Kidney epithelial cell (primary cell): Measurements from ENCODE around the gene STAT3. TPM values are rescaled to one million over a fixed set of nuclear protein-coding genes. Genes with fewer than 3 reads are reported as not detected.

Source experiments
- DNase-seq: peaks from one replicate; pipeline ENCODE4 v3.0.0-alpha.2; 2010; ENCODE audit warnings: low read depth
- H3K27me3 ChIP-seq: 2 replicates; pipeline ENCODE4 v1.6.0; 2011; ENCODE audit warnings: low read length; ENCODE audit not compliant: control insufficient read depth, insufficient read depth
- H3K36me3 ChIP-seq: 2 replicates; pipeline ENCODE4 v1.5.1; 2011; ENCODE audit warnings: low read length; ENCODE audit not compliant: control insufficient read depth, insufficient read depth
- H3K4me3 ChIP-seq: 2 replicates; pipeline ENCODE4 v1.5.1; 2011; ENCODE audit warnings: low read depth, mild to moderate bottlenecking, control low read depth, low read length
- total RNA-seq: library from RNA; depleted of rRNA; stranded (reverse); fragments of >200 nt; gene quantifications from 2 replicates; pipeline ENCODE4 v1.2.3, GENCODE V29; 2015
- TF ChIP-seq, protein P1 (sequence below): IDR thresholded peaks from 2 replicates; pipeline ENCODE4 v1.5.1; 2011; ENCODE audit warnings: mild to moderate bottlenecking, moderate library complexity, low read length, control low read depth, inconsistent platforms; ENCODE audit not compliant: insufficient read depth, poor library complexity, severe bottlenecking

Gene STAT3
- total RNA-seq, 1 donor from 2014 or later, result 74.9 TPM

DNA sequence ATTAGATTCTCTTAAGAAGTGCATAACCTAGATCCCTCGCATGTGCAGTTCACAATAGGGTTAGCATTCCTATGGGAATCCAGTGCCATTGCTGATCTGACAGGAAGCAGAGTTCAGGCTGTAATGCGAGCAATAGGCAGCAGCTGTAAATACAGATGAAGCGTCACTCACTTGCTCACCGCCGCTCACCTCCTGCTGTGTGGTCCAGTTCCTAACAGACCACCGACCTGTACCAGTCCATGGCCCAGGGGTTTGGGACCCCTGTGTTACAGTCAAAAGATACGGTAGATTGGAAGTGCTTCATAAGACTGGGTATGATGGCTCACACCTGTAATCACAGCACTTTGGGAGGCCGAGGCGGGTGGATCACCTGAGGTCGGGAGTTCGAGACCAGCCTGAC is 97.1 kb downstream of the STAT3 start:
- Histone ChIP-seq H3K36me3 (no peaks in the 10 kb centered on the region), H3K27me3 (peaks cover 3% of the 10 kb centered on the region), H3K4me3 (no peak overlapping the region)
- TF ChIP-seq, protein P1, sequence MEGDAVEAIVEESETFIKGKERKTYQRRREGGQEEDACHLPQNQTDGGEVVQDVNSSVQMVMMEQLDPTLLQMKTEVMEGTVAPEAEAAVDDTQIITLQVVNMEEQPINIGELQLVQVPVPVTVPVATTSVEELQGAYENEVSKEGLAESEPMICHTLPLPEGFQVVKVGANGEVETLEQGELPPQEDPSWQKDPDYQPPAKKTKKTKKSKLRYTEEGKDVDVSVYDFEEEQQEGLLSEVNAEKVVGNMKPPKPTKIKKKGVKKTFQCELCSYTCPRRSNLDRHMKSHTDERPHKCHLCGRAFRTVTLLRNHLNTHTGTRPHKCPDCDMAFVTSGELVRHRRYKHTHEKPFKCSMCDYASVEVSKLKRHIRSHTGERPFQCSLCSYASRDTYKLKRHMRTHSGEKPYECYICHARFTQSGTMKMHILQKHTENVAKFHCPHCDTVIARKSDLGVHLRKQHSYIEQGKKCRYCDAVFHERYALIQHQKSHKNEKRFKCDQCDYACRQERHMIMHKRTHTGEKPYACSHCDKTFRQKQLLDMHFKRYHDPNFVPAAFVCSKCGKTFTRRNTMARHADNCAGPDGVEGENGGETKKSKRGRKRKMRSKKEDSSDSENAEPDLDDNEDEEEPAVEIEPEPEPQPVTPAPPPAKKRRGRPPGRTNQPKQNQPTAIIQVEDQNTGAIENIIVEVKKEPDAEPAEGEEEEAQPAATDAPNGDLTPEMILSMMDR, result no peak
- no peak for DNase-seq

DNA sequence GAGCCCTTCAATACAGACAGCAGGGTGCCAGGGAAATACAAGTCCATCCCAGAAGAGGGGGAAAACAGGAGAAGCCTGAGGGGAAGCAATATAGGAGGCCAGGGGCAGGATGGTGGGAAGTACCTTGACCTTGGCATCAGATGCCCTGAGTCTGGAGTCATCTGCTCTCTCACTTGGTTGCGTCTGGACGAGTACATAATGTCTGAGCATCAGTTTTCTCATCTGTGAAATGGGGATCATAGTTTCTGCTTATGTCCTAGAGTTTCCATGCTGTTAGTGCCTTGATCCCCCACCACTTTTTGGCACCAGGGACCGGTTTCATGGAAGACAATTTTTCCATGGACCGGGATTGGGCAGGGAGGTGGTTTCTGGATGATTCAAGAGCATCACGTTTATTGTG is 97.7 kb downstream of the STAT3 start:
- Histone ChIP-seq H3K27me3 (peaks cover 3% of the 10 kb centered on the region), H3K36me3 (no peaks in the 10 kb centered on the region), H3K4me3 (no peak overlapping the region)
- DNase-seq, result no peak
- TF ChIP-seq, protein P1, result no peak

DNA sequence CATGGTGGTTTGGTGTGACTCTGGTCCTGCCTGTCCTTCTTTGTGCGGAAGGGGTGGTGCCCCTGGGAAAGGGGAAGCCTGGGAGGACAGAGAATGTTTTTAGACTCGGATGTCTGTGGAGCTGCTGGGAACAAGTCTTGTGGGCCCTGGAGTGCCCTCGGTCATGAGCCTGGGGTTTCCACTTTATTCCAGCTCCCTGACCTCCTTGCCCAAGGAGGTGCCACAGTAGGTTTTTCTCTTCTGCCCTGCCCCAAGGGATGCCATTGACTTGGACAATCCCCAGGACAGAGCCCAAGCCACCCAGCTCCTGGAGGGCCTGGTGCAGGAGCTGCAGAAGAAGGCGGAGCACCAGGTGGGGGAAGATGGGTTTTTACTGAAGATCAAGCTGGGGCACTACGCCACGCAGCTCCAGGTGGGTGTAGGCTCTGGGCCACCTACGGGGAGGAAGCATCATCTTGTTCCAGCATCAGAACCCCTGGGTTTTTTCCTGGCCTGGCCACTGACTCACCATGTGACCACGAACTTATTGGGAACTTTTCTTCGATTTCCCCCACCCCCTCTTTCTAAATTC is 98.5 kb downstream of the STAT3 start:
- TF ChIP-seq, protein P1, result no peak
- peaks cover 3% of the 10 kb centered on the region for H3K27me3 ChIP-seq
- H3K4me3 ChIP-seq, result no peak overlapping the region
- DNase-seq, result no peak
- H3K36me3 ChIP-seq, result no peaks in the 10 kb centered on the region

DNA sequence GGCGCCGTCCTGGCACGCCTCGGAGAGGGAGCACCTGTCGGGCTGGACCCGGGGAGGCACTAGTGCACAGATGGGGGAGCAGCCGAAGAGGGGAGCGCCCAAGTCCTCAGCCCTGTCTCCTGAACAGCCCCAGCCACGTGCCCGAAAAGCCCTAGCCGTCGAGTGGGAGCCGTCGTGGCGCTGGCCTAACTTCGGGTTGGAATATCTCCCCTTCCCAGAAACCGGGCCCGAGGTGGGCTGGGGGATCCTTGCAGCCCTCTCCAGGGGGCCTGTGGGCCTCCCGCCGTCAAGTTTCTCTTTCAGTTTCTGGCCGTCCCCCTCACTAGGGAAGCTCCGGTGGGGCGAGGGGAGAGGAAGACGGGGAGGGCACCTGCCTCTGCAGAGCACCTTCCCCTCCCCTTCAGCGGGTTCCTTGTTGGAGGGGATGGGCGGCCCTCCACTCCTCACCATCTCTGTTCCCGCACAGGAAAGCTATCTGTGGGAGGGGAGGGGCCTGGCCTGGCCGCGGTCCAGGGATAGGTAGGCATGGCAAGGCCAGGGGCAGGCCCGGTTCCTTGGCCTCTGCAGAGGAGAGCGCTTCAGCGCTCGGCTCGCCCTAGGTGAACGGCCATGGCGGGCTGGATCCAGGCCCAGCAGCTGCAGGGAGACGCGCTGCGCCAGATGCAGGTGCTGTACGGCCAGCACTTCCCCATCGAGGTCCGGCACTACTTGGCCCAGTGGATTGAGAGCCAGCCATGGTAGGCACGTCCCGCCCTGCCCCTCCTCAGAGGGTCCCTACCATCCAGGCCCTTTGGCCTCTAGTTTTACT is 99.2 kb downstream of the STAT3 start:
- TF ChIP-seq, protein P1, result no peak
- no peak for DNase-seq
- peaks cover 3% of the 10 kb centered on the region for H3K27me3 ChIP-seq
- H3K36me3 ChIP-seq, result no peaks in the 10 kb centered on the region
- peak overlapping the region; percentile 44 for H3K4me3 ChIP-seq

DNA sequence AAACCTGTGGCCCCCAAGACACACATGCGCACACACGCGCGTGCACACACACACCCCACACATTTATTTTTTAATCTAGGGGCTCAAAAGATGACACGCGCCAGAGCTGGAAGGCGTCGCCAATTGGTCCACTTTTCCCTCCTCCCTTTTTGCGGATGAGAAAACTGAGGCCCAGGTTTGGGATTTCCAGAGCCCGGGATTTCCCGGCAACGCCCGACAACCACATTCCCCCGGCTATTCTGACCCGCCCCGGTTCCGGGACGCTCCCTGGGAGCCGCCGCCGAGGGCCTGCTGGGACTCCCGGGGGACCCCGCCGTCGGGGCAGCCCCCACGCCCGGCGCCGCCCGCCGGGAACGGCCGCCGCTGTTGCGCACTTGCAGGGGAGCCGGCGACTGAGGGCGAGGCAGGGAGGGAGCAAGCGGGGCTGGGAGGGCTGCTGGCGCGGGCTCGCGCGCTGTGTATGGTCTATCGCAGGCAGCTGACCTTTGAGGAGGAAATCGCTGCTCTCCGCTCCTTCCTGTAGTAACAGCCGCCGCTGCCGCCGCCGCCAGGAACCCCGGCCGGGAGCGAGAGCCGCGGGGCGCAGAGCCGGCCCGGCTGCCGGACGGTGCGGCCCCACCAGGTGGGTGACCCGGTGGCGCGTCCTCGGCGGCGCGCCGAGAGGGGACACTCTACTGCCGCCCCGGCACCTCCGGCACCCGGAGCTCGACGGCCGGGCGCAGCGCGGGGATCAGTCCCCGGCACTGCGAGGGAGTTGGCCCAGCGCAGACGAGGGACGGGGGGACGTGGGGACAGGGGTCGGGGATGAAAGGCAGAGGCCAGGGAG is 100.1 kb downstream of the STAT3 start, which contains the start of gene STAT5A:
STAT5A (plus strand) TSS at position 522 of the 826 bp plus-strand sequence. CDS start 914 bp downstream, outside the sequence.
- TF ChIP-seq, protein P1, result no peak
- H3K27me3 ChIP-seq, result peaks cover 3% of the 10 kb centered on the region
- peak; percentile 37 for DNase-seq
- no peaks in the 10 kb centered on the region for H3K36me3 ChIP-seq
- peak within 1 kb of the TSS; percentile 44 for H3K4me3 ChIP-seq
